Transverse colon (tissue), 4 donors: Measurements from ENCODE around the gene ATXN8OS.
"Not testable (repeated sequence)": the region's sequence is repeated elsewhere in the genome, so short reads cannot be mapped to it uniquely, and the experiment has no call there.

Source experiments
- EP300 ChIP-seq: sonication (generic); formaldehyde crosslinking; IDR thresholded peaks from one replicate; pipeline ENCODE4 v1.6.1; 2017; ENCODE audit warnings: antibody characterized with exemption, low read depth
- POLR2A ChIP-seq: fragments of 450-650 bp; IDR thresholded peaks from one replicate; pipeline ENCODE4 v1.6.1; 2016; ENCODE audit warnings: antibody characterized with exemption, mild to moderate bottlenecking, moderate library complexity
- POLR2AphosphoS5 ChIP-seq, 3 donors: sonication (generic); formaldehyde crosslinking; IDR thresholded peaks; one replicate each; pipeline ENCODE4 v1.6.1; 2016; ENCODE audit warnings: antibody characterized with exemption in 3 of 3
- TF ChIP-seq, protein P1 (sequence below), 5 experiments: fragments of 200-600 bp in 3 of 5; fragments of 450-650 bp in 2 of 5; sonication (generic) in 3 of 5; IDR thresholded peaks; 1 replicate in 2 of 5; 2 replicates in 3 of 5; pipeline ENCODE4 v1.5.1; 2016 to 2017; ENCODE audit warnings: antibody characterized with exemption in 5 of 5, inconsistent platforms in 3 of 5, mild to moderate bottlenecking in 2 of 5, moderate library complexity in 1 of 5

DNA sequence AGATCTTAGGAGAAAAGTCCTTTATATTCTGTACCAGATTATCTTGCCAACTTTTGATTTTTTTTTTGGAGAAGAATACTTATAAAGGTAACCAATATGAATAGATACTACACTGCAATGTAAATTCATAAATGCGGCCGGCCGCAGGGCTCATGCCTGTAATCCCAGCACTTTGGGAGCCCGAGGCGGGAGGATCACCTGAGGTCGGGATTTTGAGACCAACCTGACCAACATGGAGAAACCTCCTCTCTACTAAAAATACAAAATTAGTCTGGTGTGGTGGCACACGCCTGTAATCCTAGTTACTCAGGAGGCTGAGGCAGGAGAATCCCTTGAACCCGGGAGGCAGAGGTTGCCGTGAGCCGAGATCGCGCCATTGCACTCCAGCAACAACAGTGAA is 35.0 kb downstream of the ATXN8OS start:
- TF ChIP-seq, protein P1, sequence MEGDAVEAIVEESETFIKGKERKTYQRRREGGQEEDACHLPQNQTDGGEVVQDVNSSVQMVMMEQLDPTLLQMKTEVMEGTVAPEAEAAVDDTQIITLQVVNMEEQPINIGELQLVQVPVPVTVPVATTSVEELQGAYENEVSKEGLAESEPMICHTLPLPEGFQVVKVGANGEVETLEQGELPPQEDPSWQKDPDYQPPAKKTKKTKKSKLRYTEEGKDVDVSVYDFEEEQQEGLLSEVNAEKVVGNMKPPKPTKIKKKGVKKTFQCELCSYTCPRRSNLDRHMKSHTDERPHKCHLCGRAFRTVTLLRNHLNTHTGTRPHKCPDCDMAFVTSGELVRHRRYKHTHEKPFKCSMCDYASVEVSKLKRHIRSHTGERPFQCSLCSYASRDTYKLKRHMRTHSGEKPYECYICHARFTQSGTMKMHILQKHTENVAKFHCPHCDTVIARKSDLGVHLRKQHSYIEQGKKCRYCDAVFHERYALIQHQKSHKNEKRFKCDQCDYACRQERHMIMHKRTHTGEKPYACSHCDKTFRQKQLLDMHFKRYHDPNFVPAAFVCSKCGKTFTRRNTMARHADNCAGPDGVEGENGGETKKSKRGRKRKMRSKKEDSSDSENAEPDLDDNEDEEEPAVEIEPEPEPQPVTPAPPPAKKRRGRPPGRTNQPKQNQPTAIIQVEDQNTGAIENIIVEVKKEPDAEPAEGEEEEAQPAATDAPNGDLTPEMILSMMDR (IDR thresholded peaks at IDR 0.05): not testable (repeated sequence)
- not testable (repeated sequence) for TF ChIP-seq EP300; POLR2A; POLR2AphosphoS5 (IDR thresholded peaks at IDR 0.05)
